Measurements from ENCODE around the gene SIM1. TPM values are rescaled to one million over a fixed set of nuclear protein-coding genes. Genes with fewer than 3 reads are reported as not detected.

Gene SIM1
- total and polyA plus RNA-seq, 12 donors, result not detected

GRCh38 chr6:100462706-100463629 lies 1.8 kb downstream of the SIM1 start:
- peaks cover 58 to 100% (median 100%) of the 10 kb centered on the region in 7 donors for H3K27me3 ChIP-seq
- H3K9me3 ChIP-seq, result no peaks in the 10 kb centered on the region
- H3K27ac ChIP-seq, result no peak overlapping the region
- ATAC-seq, result no peak
- no peak for TF ChIP-seq CTCF (IDR thresholded peaks at IDR 0.05)
- H3K4me3 ChIP-seq, result no peak overlapping the region
- no peaks in the 10 kb centered on the region for H3K36me3 ChIP-seq
- DNase-seq, result no peak
- intact Hi-C loops (cut with DNase I), result no loop called here
- WGBS, 2 donors, result 6 to 13% methylated on average over 13 of the region's 13 CpGs
- H3K4me1 ChIP-seq, result peaks cover 0 to 47% (median 20%) of the 10 kb centered on the region in 9 donors

GRCh38 chr6:100461917-100462705 lies 2.6 kb downstream of the SIM1 start:
- 4 to 9% methylated on average over 3 of the region's 3 CpGs for WGBS, 2 donors
- Histone ChIP-seq H3K36me3 (no peaks in the 10 kb centered on the region), H3K4me1 (peaks cover 0 to 41% (median 20%) of the 10 kb centered on the region in 9 donors), H3K9me3 (no peaks in the 10 kb centered on the region), H3K4me3 (no peak overlapping the region), H3K27me3 (peaks cover 61 to 100% (median 100%) of the 10 kb centered on the region in 7 donors), H3K27ac (no peak overlapping the region)
- ATAC-seq, result no peak
- intact Hi-C loops (cut with DNase I), result no loop called here
- DNase-seq, result no peak
- TF ChIP-seq CTCF (IDR thresholded peaks at IDR 0.05), result no peak

GRCh38 chr6:100461278-100461916 lies 3.3 kb downstream of the SIM1 start:
- 6 to 7% methylated on average over 29 of the region's 29 CpGs for WGBS, 2 donors
- no peak for DNase-seq
- Histone ChIP-seq H3K9me3 (no peaks in the 10 kb centered on the region), H3K27ac (no peak overlapping the region), H3K4me1 (peaks cover 0 to 37% (median 16%) of the 10 kb centered on the region in 9 donors), H3K27me3 (peaks cover 61 to 100% (median 100%) of the 10 kb centered on the region in 7 donors), H3K4me3 (no peak overlapping the region), H3K36me3 (no peaks in the 10 kb centered on the region)
- ATAC-seq, result no peak
- no peak for TF ChIP-seq CTCF (IDR thresholded peaks at IDR 0.05)
- intact Hi-C loops (cut with DNase I), result no loop called here

- Histone ChIP-seq H3K4me3 (no peak overlapping the region), H3K27ac (no peak overlapping the region), H3K9me3 (no peaks in the 10 kb centered on the region), H3K4me1 (peaks cover 0 to 35% (median 16%) of the 10 kb centered on the region in 9 donors), H3K27me3 (peaks cover 58 to 100% (median 100%) of the 10 kb centered on the region in 7 donors), H3K36me3 (no peaks in the 10 kb centered on the region)
- TF ChIP-seq CTCF (IDR thresholded peaks at IDR 0.05), result peak in 1 of 9 donors; percentile 11
- DNase-seq (no peak), ATAC-seq (no peak)
- WGBS, 2 donors, result 3 to 4% methylated on average over 9 of the region's 9 CpGs
- intact Hi-C loops (cut with DNase I), result no loop called here
These were observed 4.0 kb downstream of the SIM1 start for GRCh38 chr6:100460650-100461204.

Measured in heart right ventricle (tissue), 16 donors.